Measurements from ENCODE around the gene PHC1.
"Not testable (repeated sequence)": the region's sequence is repeated elsewhere in the genome, so short reads cannot be mapped to it uniquely, and the experiment has no call there.

PHC1 gene

DNA sequence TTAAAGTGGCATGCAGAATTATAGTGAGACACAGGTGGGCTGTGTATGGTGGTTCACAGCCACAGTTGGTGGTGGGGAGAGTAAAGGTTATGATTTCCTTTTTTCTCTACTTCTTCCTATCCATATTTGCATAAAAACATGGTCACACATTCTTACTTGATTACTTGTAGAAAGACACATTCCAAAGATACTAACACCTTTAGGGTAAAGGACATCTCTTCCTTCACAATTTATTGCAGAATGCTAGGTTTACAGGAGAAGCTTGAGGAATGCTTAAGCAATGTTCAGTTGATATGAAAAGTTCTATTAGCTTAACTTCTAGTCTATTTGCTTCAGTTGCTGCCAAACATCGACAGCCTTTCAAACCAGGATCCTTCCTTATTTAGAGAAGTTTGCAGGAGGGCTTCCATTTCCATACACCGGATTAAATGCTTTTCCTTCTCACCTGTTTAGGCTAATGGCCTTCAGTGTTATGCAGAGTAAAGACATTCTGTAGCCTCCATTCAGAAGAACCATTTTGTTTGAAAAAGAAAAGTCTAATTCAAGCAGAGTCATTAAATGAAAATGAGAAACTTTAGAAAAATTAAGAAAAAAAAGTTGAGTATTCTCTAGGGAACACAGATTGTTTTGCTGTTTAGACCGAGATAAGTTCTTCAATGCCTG is 2.6 kb upstream of the PHC1 start:
- peak; percentile 16 for DNase-seq (ENCODE audit: low spot score)

- peak; percentile 14 for DNase-seq (ENCODE audit: low spot score)
Observed at GRCh38 chr12:8912914-8913313, 1.4 kb upstream of the PHC1 start.

- peak; percentile 12 for DNase-seq (ENCODE audit: low spot score)
Observed at GRCh38 chr12:8913702-8914032, 642 bp upstream of the PHC1 start.

DNA sequence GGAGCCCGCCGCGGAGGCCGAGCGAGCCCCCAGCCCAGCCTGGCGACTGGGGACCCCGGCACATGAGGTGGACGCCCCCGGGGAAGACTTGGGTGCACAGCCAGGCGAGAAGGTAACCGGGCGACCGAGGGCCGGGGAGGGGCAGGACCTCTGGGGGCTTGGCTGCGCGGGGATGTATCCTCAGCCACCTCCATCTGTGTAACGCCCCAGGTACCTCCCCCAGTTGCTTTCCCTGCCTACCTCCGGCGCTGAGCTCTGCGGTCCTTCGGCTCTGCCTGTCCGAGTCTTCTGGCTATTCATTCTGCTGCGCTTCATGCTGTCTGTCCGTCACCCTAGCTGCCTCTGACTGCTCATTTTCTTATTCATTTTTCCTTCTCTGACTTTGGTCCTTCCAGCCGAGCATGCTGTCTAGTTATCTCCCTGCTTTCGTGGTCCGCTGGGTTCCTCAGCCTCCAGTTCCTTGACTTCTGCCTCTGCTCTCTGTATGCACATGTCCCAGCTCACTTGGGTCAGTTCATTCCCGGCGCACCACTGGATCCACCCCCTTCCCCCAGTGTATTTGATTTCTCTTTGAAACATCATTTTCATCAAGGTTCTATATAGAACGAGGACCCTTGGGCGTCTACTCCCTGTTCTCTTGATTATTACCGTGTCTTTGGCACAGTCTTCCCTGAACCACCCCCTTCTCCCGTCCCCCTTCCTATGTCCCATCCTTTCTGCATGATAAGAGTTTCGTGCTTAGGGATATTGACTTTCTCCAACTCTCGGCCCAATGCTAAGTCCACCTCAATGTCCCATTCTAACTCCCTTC is 612 bp downstream of the PHC1 start:
- DNase-seq (ENCODE audit: low spot score): peak; percentile 59

DNA sequence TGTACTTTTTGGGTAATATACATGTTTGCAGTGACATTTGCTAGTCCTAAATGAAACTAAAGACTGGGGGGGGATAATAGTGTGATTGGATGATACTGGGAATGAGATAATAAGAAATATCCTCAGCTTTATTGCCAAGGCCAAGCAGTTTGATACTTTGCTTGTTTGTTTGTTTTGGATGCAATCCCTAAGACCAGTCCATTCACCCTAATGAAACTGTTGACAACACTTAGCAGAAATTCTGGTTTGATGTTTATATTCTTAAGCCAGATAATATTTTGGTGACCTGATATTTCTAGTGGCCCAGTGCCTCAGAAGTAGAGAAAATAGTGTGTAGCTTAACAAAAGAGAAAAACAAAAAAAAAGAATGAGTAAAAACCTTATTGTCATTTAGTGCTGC is 1.8 kb downstream of the PHC1 start:
- DNase-seq (ENCODE audit: low spot score): no peak

GRCh38 chr12:8917031-8917430 is 2.7 kb downstream of the PHC1 start:
- DNase-seq (ENCODE audit: low spot score): no peak

- DNase-seq (ENCODE audit: low spot score): peak; percentile 46
Observed at GRCh38 chr12:8917751-8918150, 3.4 kb downstream of the PHC1 start.

DNA sequence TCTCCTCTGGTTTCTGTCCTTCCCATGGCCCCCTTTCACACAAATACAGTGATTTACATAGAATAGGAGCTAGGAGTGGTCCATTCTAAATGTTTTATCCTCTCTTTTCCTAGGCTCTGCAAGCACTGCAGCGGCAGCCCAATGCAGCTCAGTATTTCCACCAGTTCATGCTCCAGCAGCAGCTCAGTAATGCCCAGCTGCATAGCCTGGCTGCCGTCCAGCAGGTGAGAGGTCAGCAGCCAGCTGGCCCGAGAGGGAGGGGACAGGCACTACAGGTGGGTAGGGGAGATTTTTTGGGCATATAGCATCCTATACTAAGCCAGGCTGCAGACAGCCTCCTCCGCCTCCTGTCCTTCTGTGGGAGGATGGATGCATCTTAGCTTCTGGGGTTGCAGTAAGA is 5.3 kb downstream of the PHC1 start:
- DNase-seq (ENCODE audit: low spot score): not testable (repeated sequence)

- DNase-seq (ENCODE audit: low spot score): no peak
Observed at GRCh38 chr12:8922544-8922943, 8.2 kb downstream of the PHC1 start.

GRCh38 chr12:8930655-8931323 is 16.5 kb downstream of the PHC1 start:
- DNase-seq (ENCODE audit: low spot score): not testable (repeated sequence)

DNA sequence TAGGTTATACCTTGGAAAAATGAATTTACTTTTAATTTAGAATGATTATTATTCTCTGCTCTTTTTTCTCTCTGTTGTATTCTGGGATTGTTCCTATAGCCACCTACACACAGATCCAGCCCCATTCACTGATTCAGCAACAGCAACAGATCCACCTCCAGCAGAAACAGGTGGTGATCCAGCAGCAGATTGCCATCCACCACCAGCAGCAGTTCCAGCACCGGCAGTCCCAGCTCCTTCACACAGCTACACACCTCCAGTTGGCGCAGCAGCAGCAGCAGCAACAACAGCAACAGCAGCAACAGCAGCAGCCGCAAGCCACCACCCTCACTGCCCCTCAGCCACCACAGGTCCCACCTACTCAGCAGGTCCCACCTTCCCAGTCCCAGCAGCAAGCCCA is 18.2 kb downstream of the PHC1 start:
- DNase-seq (ENCODE audit: low spot score): not testable (repeated sequence)

DNA sequence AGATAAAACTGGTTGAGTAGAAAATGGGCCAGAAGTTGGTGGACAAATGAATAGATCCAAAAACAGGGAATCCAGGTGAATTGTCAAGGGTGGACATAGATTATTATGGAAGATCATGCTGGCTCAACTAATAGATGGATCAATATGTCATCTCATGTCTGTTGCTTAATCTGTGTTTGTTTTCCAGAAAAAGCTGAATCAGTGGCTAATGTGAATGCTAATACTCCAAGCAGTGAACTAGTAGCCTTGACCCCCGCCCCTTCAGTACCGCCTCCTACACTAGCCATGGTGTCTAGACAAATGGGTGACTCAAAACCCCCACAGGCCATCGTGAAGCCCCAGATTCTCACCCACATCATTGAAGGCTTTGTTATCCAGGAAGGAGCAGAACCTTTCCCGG is 19.8 kb downstream of the PHC1 start:
- DNase-seq (ENCODE audit: low spot score): not testable (repeated sequence)

DNA sequence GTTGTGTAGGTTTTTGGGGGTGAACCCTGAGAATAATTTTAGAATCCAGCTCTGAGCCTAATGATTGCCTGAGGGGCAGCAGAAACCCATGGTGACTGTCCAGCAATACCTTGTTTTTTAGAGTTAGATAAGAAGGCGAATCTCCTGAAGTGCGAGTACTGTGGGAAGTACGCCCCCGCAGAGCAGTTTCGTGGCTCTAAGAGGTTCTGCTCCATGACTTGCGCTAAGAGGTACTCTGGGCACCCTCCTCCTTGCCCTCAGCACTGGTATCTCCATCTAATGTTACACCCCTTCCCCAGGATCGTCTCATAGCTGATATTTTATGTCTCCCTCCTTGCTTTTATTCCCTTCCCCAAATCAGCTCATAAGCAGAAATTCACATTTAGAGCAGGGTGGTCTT is 22.4 kb downstream of the PHC1 start:
- no peak for DNase-seq (ENCODE audit: low spot score)

DNA sequence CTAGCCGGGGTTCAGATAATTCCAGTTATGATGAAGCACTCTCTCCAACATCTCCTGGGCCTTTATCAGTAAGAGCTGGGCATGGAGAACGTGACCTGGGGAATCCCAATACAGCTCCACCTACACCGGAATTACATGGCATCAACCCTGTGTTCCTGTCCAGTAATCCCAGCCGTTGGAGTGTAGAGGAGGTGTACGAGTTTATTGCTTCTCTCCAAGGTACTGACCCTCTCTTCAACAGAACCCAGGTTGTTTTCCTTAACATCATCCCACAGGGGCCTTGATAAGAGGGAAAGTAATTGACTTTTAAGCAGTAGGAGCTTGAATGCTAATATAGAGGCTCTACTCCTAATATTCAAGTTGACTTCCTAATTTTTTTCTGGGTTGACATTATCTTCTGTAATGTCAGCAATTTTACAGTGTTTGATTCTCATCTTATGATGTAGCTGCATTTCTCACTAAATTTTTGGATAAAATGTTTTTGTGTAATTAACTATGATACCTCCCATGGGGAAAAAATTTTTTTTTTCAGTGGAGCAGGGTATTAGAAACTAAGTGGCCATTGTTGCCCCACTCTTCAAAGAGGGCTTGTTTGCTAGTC is 23.6 kb downstream of the PHC1 start:
- DNase-seq (ENCODE audit: low spot score): not testable (repeated sequence)

DNA sequence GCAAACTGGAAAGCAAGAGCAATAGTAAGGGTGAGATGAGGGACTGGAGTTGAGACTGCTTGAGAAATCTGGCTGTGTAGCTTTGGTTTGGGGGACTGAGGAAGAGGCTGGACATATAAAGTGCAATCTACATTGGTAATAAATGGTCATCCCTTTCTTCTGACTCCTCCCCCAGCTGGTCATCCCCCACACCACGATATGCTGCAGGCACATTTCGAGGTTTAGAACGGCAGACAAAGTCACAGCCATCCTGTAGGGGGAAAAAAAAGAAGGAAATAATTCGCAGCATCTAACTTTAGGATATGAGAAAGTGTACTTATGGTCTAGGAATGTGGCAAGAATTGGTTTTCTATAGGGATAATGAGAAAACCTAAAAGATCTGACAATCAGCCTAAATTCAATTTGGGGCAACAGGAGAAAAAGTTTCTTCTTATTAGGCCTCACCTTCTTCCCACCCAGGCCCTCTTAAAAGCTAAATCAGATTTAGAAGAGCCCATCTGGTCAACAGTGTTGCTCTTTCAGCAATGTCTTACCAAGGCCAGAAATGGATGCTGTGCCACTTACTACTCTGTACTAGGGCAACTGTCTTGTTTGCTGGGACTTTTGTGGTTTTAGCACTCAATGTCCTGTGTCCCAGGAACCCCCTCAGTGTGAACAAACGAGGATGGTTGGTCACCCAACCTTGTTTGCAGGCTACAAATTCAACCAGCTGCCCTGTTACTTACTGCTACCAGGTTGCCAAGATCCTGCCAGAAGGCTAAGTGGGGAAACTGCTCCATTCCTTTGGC is 27.6 kb downstream of the PHC1 start:
- no peak for DNase-seq (ENCODE audit: low spot score)

- DNase-seq (ENCODE audit: low spot score): no peak
Observed at GRCh38 chr12:8943565-8944186, 29.4 kb downstream of the PHC1 start.

GRCh38 chr12:8946733-8947132 is 32.4 kb downstream of the PHC1 start:
- no peak for DNase-seq (ENCODE audit: low spot score)

DNA sequence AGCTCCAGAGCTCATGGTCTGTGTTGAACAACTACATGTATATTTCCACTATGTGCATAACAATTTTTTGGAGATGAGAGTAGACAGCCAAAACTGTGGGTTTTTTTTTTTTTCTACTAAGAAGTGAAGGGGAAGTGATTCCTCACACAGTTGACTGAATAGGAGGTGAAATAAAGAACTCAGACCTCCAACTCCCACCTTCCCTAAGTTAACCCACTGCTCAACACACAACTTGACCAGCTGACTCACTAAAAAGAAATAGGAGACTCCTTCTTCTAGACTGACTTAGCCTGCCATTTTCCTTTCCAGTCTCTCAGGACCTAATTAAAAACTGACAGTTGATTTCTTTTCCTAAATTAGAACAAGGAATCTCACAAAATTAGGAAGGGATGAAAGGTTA is 33.4 kb downstream of the PHC1 start:
- DNase-seq (ENCODE audit: low spot score): no peak

DNA sequence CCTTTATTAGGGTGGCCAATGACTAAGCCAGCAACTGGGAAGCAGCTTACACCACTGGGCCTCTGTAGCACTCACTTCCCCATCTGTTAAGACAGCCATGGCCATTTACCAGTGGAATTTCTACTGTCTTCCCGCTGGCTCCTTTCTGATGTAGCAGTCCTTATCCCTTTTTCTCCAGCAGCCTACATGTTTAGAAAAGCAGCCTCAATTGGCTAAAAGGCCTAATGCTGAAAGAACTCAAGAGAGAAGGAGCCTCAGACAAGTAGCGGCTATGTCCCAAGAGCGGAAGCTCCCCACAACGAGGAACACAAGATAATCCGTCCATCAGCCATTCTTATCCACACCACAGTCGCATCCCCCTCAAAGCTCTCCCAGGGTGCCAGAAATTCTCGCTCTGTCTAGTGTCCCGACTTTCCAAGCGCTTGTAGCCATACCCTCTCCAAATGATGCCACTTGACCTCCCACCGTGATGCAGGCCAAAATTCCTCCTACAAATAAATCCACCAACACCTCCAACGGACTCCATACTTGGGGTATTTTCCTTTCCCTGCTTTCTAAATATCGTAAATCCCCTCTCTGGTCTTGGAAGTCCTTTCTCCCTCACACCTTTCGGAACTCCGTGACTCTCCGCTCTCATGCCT is 34.5 kb downstream of the PHC1 start:
- DNase-seq (ENCODE audit: low spot score): peak; percentile 36

DNA sequence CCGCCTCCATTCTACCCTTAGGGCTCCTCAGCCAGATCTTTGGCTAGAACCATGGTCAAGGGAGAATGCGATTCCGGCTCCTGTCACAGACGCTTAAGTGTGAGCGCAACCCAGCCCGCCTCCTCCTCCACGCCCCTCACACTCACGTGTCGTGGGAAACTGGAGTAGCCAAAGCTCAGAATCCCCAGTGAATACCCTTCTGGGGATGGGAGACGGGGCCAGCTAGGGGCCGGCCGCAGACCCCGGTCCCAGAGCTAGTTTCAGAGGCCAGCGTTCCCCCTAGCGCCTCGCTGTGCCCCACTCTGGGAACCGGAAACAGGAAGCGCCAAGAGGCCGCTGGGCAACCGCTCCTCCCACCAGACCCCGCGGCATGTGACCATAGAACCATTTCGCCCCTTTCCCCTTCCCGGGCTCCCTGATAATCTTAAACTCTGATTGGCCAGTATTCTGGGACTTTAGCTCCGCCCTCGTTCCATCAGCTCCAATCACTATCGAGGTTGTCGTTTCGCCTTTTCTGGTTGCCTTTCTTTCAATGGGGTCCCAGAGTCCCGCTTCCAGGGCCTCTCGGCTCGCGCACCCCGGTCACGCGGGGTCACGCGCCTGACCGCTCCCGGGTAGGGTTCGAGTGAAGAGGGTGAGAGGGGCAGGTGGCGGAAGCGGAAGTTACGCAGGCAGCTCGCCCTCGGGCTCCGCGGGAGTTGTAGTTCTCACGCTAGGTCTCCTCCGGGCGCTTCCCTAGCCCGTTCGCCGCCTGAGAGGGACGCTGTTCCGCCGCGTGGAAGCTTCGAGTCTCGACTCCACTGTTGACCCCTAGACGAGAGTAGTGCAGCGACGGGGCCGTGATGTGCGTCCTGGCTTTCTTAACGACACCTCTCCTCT is 35.3 kb downstream of the PHC1 start, which contains the start of gene M6PR:
Gene M6PR (minus strand): TSS at position 304 of the 879 bp plus-strand sequence. CDS start 3,241 bp downstream, outside the sequence.
- peak; percentile 94 for DNase-seq (ENCODE audit: low spot score)
